UCSD-AML1 (cell line): ENCODE results near the gene MRPL14.

ENCODE experiments used
- DNase-seq: peaks from one replicate; lab custom pipeline; 2025; ENCODE audit not compliant: unreplicated experiment; lab: John Stamatoyannopoulos, UW

The MRPL14 gene

GRCh38 chr6:44067173-44068139 is 59.8 kb downstream of the MRPL14 start:
- DNase-seq = no peak

- DNase-seq = no peak
Measured at GRCh38 chr6:44066394-44067172, 60.7 kb downstream of the MRPL14 start.

- no peak for DNase-seq
Measured at GRCh38 chr6:44065443-44066140, 61.7 kb downstream of the MRPL14 start.

GRCh38 chr6:44064948-44065272 is 62.3 kb downstream of the MRPL14 start:
- DNase-seq = no peak

- no peak for DNase-seq
Measured at GRCh38 chr6:44064089-44064947, 62.9 kb downstream of the MRPL14 start.

GRCh38 chr6:44063561-44064059 is 63.6 kb downstream of the MRPL14 start:
- DNase-seq = no peak
